ENCODE measurements around the gene CSNK1E. TPM values are rescaled to one million over a fixed set of nuclear protein-coding genes. Genes with fewer than 3 reads are reported as not detected.

Gene CSNK1E
- total and polyA plus RNA-seq, 9 of the 15 experiments (the other 6 are each of a cell fraction or from before 2014, with no cell fraction given) = 2.7 to 70.0 (median 41.3) TPM

- FAIRE-seq = no peak
- intact Hi-C loops (cut with micrococcal nuclease) (no loop called here), in situ Hi-C loops (cut with MboI) (no loop called here)
- no peak for DNase-seq (ENCODE audit: extremely low read depth in 1 of 4, low spot score in 3 of 4)
- Histone ChIP-seq H3K9me3 (replicated peaks; ENCODE audit: control insufficient read depth, insufficient read depth, low read depth, low read length) (no peaks in the 10 kb centered on the region), H3K9ac (ENCODE audit: insufficient read depth in 1 of 2, low read depth in 2 of 2, low read length in 2 of 2) (no peak overlapping the region), H3K4me1 (replicated peaks in 1 of 2; ENCODE audit: control insufficient read depth in 2 of 2, insufficient read depth in 2 of 2, low read length in 2 of 2) (peaks cover 0 to 32% of the 10 kb centered on the region in 2 experiments; a peak in 3 of 5 replicates), H3K4me2 (ENCODE audit: insufficient read depth, low read length) (no peak overlapping the region), H4K20me1 (replicated peaks; ENCODE audit: control insufficient read depth, insufficient read depth, low read length) (peaks cover 51% of the 10 kb centered on the region), H3K79me2 (ENCODE audit: control insufficient read depth, insufficient read depth, low read length) (peaks cover 86% of the 10 kb centered on the region), H3K27ac (ENCODE audit: extremely low read depth, low read depth, low read length) (no peak overlapping the region), H3K4me3 (no peak overlapping the region), H2AFZ (ENCODE audit: low read depth, low read length) (no peak overlapping the region), H3K36me3 (ENCODE audit: control insufficient read depth, insufficient read depth, low read length) (peaks cover 62% of the 10 kb centered on the region; the same call in 2 of the 3 replicates), H3K27me3 (ENCODE audit: control insufficient read depth in 2 of 2, insufficient read depth in 2 of 2, low read length in 2 of 2) (no peaks in the 10 kb centered on the region), H3K9me1 (ENCODE audit: control insufficient read depth, insufficient read depth, low read length) (no peaks in the 10 kb centered on the region)
- 91% methylated on average over 7 of the region's 7 CpGs for WGBS (ENCODE audit: insufficient coverage, low coverage, missing lambda C conversion rate)
- ATAC-seq = no peak
- CTCF ChIA-PET (ENCODE audit: low intra/inter-chr PET ratio) = no interaction called here
- TF ChIP-seq RAD21 (CRISPR knock-in tag; conservative IDR thresholded peaks at IDR 0.05 in 1 of 2, IDR thresholded peaks at IDR 0.05 in 1 of 2) (no peak), PKNOX1 (IDR thresholded peaks at IDR 0.05) (no peak), MTF1 (CRISPR knock-in tag; IDR thresholded peaks at IDR 0.05; ENCODE audit: borderline replicate concordance) (no peak), ZNF766 (CRISPR knock-in tag; conservative IDR thresholded peaks at IDR 0.05) (no peak), CTBP1 (IDR thresholded peaks at IDR 0.05; ENCODE audit: borderline replicate concordance) (no peak), ARID2 (IDR thresholded peaks at IDR 0.05) (no peak), ZC3H4 (CRISPR knock-in tag; IDR thresholded peaks at IDR 0.05; ENCODE audit: borderline replicate concordance) (no peak), MTA1 (IDR thresholded peaks at IDR 0.05; ENCODE audit: borderline replicate concordance) (no peak)
- POLR2A ChIA-PET = interaction anchor here (0.5 to 0.7 kb wide), 4 partner anchors 15 to 353 kb away, joined by 3 to 5 read pairs (median 3); no protein-coding TSS in a partner anchor
- no TSS peak for BruUV-seq (replicated peaks)
Measured at GRCh38 chr22:38312261-38312800, 4.9 kb downstream of the CSNK1E start.
